NT2/D1 (cell line): ENCODE results near the gene ABCF3.

ENCODE experiments used
- YY1 ChIP-seq: IDR thresholded peaks from 2 replicates; pipeline ENCODE4 v1.6.1; 2011; ENCODE audit not compliant: insufficient read length, insufficient read depth
- ZNF274 ChIP-seq: IDR thresholded peaks from 2 replicates; pipeline ENCODE4 v1.6.1; 2011; ENCODE audit warnings: mild to moderate bottlenecking, low read depth, low read length

DNA sequence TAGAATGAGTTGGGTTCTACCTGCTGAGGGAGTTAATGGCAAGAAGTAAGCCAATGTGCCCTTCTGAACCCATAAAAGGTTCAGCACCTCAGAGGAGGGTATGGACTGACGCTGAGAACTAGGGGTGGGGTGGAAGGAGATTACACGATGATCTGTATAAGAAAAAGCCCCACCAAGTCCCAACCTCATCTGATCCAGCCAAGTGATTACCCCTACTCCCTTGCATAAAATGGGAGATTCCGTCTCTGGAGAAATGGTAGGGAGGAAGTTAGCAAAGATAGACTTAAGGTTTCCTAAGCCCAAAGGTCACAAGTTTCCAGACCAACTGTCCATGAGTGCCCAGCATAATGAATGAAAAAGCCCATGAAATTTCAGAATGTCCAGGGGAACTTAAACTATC, 37.9 kb upstream of the ABCF3 start:
- TF ChIP-seq ZNF274, result no peak
- TF ChIP-seq YY1, result no peak
